ENCODE measurements around the gene FBN1.

FBN1 gene

GRCh38 chr15:48419896-48420295 lies 225.6 kb downstream of the FBN1 start:
- DNase-seq, result no peak

- DNase-seq, result no peak
These were observed 227.2 kb downstream of the FBN1 start for GRCh38 chr15:48418343-48418742.

- DNase-seq, result no peak
These were observed 229.2 kb downstream of the FBN1 start for GRCh38 chr15:48416301-48416700.

GRCh38 chr15:48415036-48415886 lies 230.2 kb downstream of the FBN1 start:
- no peak for DNase-seq

GRCh38 chr15:48414015-48414414 lies 231.5 kb downstream of the FBN1 start:
- DNase-seq, result no peak

GRCh38 chr15:48413304-48413703 lies 232.2 kb downstream of the FBN1 start:
- no peak for DNase-seq

GRCh38 chr15:48411971-48412591 lies 233.4 kb downstream of the FBN1 start:
- no peak for DNase-seq

- no peak for DNase-seq
These were observed 235.9 kb downstream of the FBN1 start for GRCh38 chr15:48409623-48410022.

GRCh38 chr15:48408327-48408726 lies 237.2 kb downstream of the FBN1 start:
- DNase-seq, result no peak

GRCh38 chr15:48407646-48408045 lies 237.9 kb downstream of the FBN1 start:
- DNase-seq, result no peak

- DNase-seq, result no peak
These were observed 238.6 kb downstream of the FBN1 start for GRCh38 chr15:48406911-48407310.

GRCh38 chr15:48406266-48406891 lies 239.1 kb downstream of the FBN1 start:
- no peak for DNase-seq

GRCh38 chr15:48402427-48403177 lies 242.9 kb downstream of the FBN1 start:
- DNase-seq, result no peak

GRCh38 chr15:48400086-48400485 lies 245.4 kb downstream of the FBN1 start:
- DNase-seq, result no peak

- DNase-seq, result no peak
These were observed 247.7 kb downstream of the FBN1 start for GRCh38 chr15:48397841-48398240.

GRCh38 chr15:48396020-48396419 lies 249.5 kb downstream of the FBN1 start:
- DNase-seq, result no peak

GRCh38 chr15:48395521-48396011 lies 249.9 kb downstream of the FBN1 start:
- no peak for DNase-seq

GRCh38 chr15:48394970-48395369 lies 250.5 kb downstream of the FBN1 start:
- no peak for DNase-seq

GRCh38 chr15:48393645-48394506 lies 251.6 kb downstream of the FBN1 start:
- no peak for DNase-seq

GRCh38 chr15:48392356-48392755 lies 253.2 kb downstream of the FBN1 start:
- DNase-seq, result no peak

GRCh38 chr15:48391950-48392349 lies 253.6 kb downstream of the FBN1 start:
- DNase-seq, result no peak

- DNase-seq, result no peak
These were observed 255.8 kb downstream of the FBN1 start for GRCh38 chr15:48389691-48390143.

All from activated T-cell treated with anti-CD3 and anti-CD28 coated beads for 4 hours (primary cell).